ENCODE results near the gene ARID4A.

The ARID4A gene

DNA sequence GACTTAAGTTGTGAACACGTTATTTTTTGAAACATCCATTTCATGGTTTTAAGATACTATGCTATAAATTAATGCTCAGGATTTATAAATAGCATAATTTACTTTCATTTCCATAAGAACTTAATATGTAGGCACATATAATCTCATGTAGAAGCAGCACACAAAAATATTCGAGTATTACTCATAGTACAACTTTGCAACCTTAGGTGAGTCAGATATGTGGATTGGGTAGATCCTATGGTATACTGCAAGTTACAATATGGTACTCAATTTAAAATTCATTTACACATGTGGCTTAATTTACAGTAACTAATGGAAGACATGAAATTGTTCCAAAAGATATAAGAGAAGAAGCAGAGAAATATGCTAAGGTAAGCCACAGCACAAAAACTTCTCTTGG, 27.7 kb upstream of the ARID4A start:
- Histone ChIP-seq H3K9ac (ENCODE audit: low read length) (no peak overlapping the region), H3F3A (ENCODE audit: insufficient read depth, low read length) (no peaks in the 10 kb centered on the region; the same call in 1 of the 2 replicates), H4K20me1 (ENCODE audit: insufficient read depth, low read length) (no peaks in the 10 kb centered on the region), H3K27ac (ENCODE audit: low read depth, low read length, poor library complexity, severe bottlenecking) (no peak overlapping the region), H3K79me2 (ENCODE audit: insufficient read depth, low read length) (peaks cover 8% of the 10 kb centered on the region), H3K4me2 (ENCODE audit: low read length) (no peak overlapping the region), H3K9me2 (ENCODE audit: low read depth, low read length) (no peaks in the 10 kb centered on the region), H3K27me3 (ENCODE audit: insufficient read depth, low read length) (no peaks in the 10 kb centered on the region), H3K4me3 (ENCODE audit: low read depth, low read length, poor library complexity, severe bottlenecking) (no peak overlapping the region), H2AFZ (ENCODE audit: low read length) (no peak overlapping the region), H3K36me3 (ENCODE audit: insufficient read depth, low read length) (peaks cover 93% of the 10 kb centered on the region), H3K4me1 (ENCODE audit: insufficient read depth, low read length, severe bottlenecking) (no peaks in the 10 kb centered on the region), H3K9me3 (ENCODE audit: low read length) (no peaks in the 10 kb centered on the region)
- TF ChIP-seq, protein P1, sequence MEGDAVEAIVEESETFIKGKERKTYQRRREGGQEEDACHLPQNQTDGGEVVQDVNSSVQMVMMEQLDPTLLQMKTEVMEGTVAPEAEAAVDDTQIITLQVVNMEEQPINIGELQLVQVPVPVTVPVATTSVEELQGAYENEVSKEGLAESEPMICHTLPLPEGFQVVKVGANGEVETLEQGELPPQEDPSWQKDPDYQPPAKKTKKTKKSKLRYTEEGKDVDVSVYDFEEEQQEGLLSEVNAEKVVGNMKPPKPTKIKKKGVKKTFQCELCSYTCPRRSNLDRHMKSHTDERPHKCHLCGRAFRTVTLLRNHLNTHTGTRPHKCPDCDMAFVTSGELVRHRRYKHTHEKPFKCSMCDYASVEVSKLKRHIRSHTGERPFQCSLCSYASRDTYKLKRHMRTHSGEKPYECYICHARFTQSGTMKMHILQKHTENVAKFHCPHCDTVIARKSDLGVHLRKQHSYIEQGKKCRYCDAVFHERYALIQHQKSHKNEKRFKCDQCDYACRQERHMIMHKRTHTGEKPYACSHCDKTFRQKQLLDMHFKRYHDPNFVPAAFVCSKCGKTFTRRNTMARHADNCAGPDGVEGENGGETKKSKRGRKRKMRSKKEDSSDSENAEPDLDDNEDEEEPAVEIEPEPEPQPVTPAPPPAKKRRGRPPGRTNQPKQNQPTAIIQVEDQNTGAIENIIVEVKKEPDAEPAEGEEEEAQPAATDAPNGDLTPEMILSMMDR (IDR thresholded peaks at IDR 0.05; ENCODE audit: low read length) = no peak
- no peak for TF ChIP-seq EZH2 (IDR thresholded peaks at IDR 0.05; ENCODE audit: borderline replicate concordance, low read length)

DNA sequence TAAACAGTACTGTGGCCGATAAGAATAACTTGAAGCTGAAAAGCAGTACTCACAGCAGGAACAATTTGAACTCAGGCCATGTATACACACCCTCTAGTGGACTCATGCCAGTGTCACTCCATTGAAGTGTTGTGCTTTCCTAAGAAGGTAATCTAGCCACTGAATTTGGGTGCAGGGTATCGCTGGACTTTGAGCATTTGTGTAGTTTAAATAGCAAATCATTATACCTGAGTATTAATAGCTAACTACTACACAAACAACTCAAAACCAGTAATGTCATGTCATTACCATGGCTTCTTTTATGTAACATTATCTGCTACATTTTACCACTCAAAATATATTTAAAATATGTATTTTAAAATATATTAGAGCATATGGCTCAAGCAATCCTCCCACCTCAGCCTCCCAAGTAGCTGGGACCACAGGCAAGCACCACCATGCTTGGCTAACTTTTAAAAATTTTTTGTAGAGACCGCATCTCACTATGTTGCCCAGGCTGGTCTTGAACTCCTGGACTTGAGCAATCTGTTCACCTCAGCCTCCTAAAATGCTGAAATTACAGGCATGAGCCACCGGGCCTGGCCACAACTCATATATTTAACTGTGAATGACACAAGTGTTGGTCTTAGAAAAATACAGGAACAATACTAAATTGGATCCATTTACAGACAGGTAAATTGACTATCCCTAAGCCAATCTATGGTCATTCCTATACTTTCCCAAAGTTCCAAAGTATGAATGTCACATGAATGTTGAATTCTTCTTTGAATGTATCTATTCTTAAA, 25.6 kb upstream of the ARID4A start:
- H3K79me2 ChIP-seq (ENCODE audit: insufficient read depth, low read length) = peaks cover 13% of the 10 kb centered on the region
- no peaks in the 10 kb centered on the region for H3K9me3 ChIP-seq (ENCODE audit: low read length)
- H3K27me3 ChIP-seq (ENCODE audit: insufficient read depth, low read length) = no peaks in the 10 kb centered on the region
- H3K4me3 ChIP-seq (ENCODE audit: low read depth, low read length, poor library complexity, severe bottlenecking) = no peak overlapping the region
- H3K9me2 ChIP-seq (ENCODE audit: low read depth, low read length) = no peaks in the 10 kb centered on the region
- no peaks in the 10 kb centered on the region; the same call in 1 of the 2 replicates for H3F3A ChIP-seq (ENCODE audit: insufficient read depth, low read length)
- no peak overlapping the region for H2AFZ ChIP-seq (ENCODE audit: low read length)
- H3K4me2 ChIP-seq (ENCODE audit: low read length) = no peak overlapping the region
- no peaks in the 10 kb centered on the region for H4K20me1 ChIP-seq (ENCODE audit: insufficient read depth, low read length)
- TF ChIP-seq EZH2 (IDR thresholded peaks at IDR 0.05; ENCODE audit: borderline replicate concordance, low read length) = no peak
- TF ChIP-seq, protein P1 (IDR thresholded peaks at IDR 0.05; ENCODE audit: low read length) = peak; percentile 20; the same call in 1 of the 2 replicates
- no peak overlapping the region for H3K27ac ChIP-seq (ENCODE audit: low read depth, low read length, poor library complexity, severe bottlenecking)
- peaks cover 83% of the 10 kb centered on the region for H3K36me3 ChIP-seq (ENCODE audit: insufficient read depth, low read length)
- no peak overlapping the region for H3K9ac ChIP-seq (ENCODE audit: low read length)
- H3K4me1 ChIP-seq (ENCODE audit: insufficient read depth, low read length, severe bottlenecking) = peaks cover 5% of the 10 kb centered on the region

DNA sequence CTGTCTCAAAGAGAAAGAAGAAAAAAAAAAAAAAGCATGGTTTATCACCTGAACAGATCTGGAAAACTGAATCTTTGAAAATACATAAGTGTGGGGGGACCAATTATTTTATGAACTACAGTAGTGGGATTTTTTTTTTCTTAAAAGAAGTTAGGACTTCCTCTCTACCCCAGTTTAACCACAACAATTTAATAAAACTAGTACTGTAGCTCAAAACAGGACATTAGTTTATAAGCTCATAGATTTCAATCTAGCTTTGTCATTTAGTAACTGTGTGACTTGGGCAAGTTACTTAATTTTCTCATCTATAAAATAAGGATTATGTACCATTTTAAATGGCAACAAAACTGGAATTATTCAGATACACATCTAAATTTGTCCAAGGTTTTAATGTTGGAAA, 23.5 kb upstream of the ARID4A start:
- H3K9me3 ChIP-seq (ENCODE audit: low read length) = no peaks in the 10 kb centered on the region
- H3K4me1 ChIP-seq (ENCODE audit: insufficient read depth, low read length, severe bottlenecking) = peaks cover 5% of the 10 kb centered on the region
- H3K9me2 ChIP-seq (ENCODE audit: low read depth, low read length) = no peaks in the 10 kb centered on the region
- H3K27ac ChIP-seq (ENCODE audit: low read depth, low read length, poor library complexity, severe bottlenecking) = peak overlapping the region; percentile 5
- no peaks in the 10 kb centered on the region; the same call in 1 of the 2 replicates for H4K20me1 ChIP-seq (ENCODE audit: insufficient read depth, low read length)
- H3K4me3 ChIP-seq (ENCODE audit: low read depth, low read length, poor library complexity, severe bottlenecking) = no peak overlapping the region
- H3K36me3 ChIP-seq (ENCODE audit: insufficient read depth, low read length) = peaks cover 83% of the 10 kb centered on the region
- TF ChIP-seq, protein P1 (IDR thresholded peaks at IDR 0.05; ENCODE audit: low read length) = no peak
- TF ChIP-seq EZH2 (IDR thresholded peaks at IDR 0.05; ENCODE audit: borderline replicate concordance, low read length) = no peak
- peaks cover 26% of the 10 kb centered on the region for H3K79me2 ChIP-seq (ENCODE audit: insufficient read depth, low read length)
- no peaks in the 10 kb centered on the region for H3F3A ChIP-seq (ENCODE audit: insufficient read depth, low read length)
- no peak overlapping the region for H3K9ac ChIP-seq (ENCODE audit: low read length)
- no peaks in the 10 kb centered on the region for H3K27me3 ChIP-seq (ENCODE audit: insufficient read depth, low read length)
- no peak overlapping the region for H2AFZ ChIP-seq (ENCODE audit: low read length)
- H3K4me2 ChIP-seq (ENCODE audit: low read length) = no peak overlapping the region
